ENCODE measurements around the gene SPATA31E1.
"Not testable (repeated sequence)": the region's sequence is repeated elsewhere in the genome, so short reads cannot be mapped to it uniquely, and the experiment has no call there.

SPATA31E1 gene

GRCh38 chr9:87882627-87883026 lies at the start of gene SPATA31E1:
Gene SPATA31E1 (plus strand): TSS chr9:87882877. CDS start chr9:87882892, 15 bp downstream.
- DNase-seq: no peak

- DNase-seq: peak; percentile 2
Observed at GRCh38 chr9:87834357-87834756, 48.3 kb upstream of the SPATA31E1 start.

- no peak for DNase-seq
Observed at GRCh38 chr9:87836536-87836935, 46.1 kb upstream of the SPATA31E1 start.

GRCh38 chr9:87836951-87837705 lies 45.5 kb upstream of the SPATA31E1 start:
- DNase-seq: no peak

- DNase-seq: no peak
Observed at GRCh38 chr9:87840134-87840533, 42.5 kb upstream of the SPATA31E1 start.

GRCh38 chr9:87842878-87843585 lies 39.6 kb upstream of the SPATA31E1 start:
- no peak for DNase-seq

GRCh38 chr9:87844506-87844905 lies 38.2 kb upstream of the SPATA31E1 start:
- no peak for DNase-seq

GRCh38 chr9:87847817-87848216 lies 34.9 kb upstream of the SPATA31E1 start:
- not testable (repeated sequence) for DNase-seq

- no peak for DNase-seq
Observed at GRCh38 chr9:87849144-87849758, 33.4 kb upstream of the SPATA31E1 start.

- DNase-seq: no peak
Observed at GRCh38 chr9:87850391-87850790, 32.3 kb upstream of the SPATA31E1 start.

- not testable (repeated sequence) for DNase-seq
Observed at GRCh38 chr9:87851186-87851585, 31.5 kb upstream of the SPATA31E1 start.

- no peak for DNase-seq
Observed at GRCh38 chr9:87853302-87853701, 29.4 kb upstream of the SPATA31E1 start.

GRCh38 chr9:87853876-87854579 lies 28.6 kb upstream of the SPATA31E1 start:
- no peak for DNase-seq

GRCh38 chr9:87854580-87854955 lies 28.1 kb upstream of the SPATA31E1 start:
- no peak for DNase-seq

- DNase-seq: no peak
Observed at GRCh38 chr9:87855061-87855460, 27.6 kb upstream of the SPATA31E1 start.

- DNase-seq: no peak
Observed at GRCh38 chr9:87857141-87857947, 25.3 kb upstream of the SPATA31E1 start.

- DNase-seq: no peak
Observed at GRCh38 chr9:87857948-87858335, 24.7 kb upstream of the SPATA31E1 start.

GRCh38 chr9:87859137-87859536 lies 23.5 kb upstream of the SPATA31E1 start:
- no peak for DNase-seq

GRCh38 chr9:87859786-87860185 lies 22.9 kb upstream of the SPATA31E1 start:
- DNase-seq: no peak

- DNase-seq: no peak
Observed at GRCh38 chr9:87861332-87861731, 21.3 kb upstream of the SPATA31E1 start.

GRCh38 chr9:87862536-87863268 lies 20.0 kb upstream of the SPATA31E1 start:
- no peak for DNase-seq
